ENCODE results near the gene PTPRT.

- TF ChIP-seq EGR1 (IDR thresholded peaks at IDR 0.05; ENCODE audit: low read depth in 2 of 2) (no peak), MAX (IDR thresholded peaks at IDR 0.05) (no peak), TAF1 (conservative IDR thresholded peaks at IDR 0.05) (no peak), ZBTB33 (IDR thresholded peaks at IDR 0.05) (no peak)
Observed at GRCh38 chr20:42609618-42610017, 580.1 kb downstream of the PTPRT start.

Measured in liver (tissue), 2 donors.